Stimulated activated naive CD4-positive, alpha-beta T cell treated with Interleukin-2 at 50 U/mL for 16 hours (primary cell): Measurements from ENCODE around the gene CUX1.
"Not testable (repeated sequence)": the region's sequence is repeated elsewhere in the genome, so short reads cannot be mapped to it uniquely, and the experiment has no call there.

Source experiments
- DNase-seq: peaks from one replicate; lab custom pipeline; 2025; lab: John Stamatoyannopoulos, UW

CUX1 gene

GRCh38 chr7:101869901-101870290 lies 52.5 kb downstream of the CUX1 start:
- DNase-seq = no peak

GRCh38 chr7:101870361-101871062 lies 53.1 kb downstream of the CUX1 start:
- no peak for DNase-seq

GRCh38 chr7:101871351-101871750 lies 53.9 kb downstream of the CUX1 start:
- DNase-seq = no peak

DNA sequence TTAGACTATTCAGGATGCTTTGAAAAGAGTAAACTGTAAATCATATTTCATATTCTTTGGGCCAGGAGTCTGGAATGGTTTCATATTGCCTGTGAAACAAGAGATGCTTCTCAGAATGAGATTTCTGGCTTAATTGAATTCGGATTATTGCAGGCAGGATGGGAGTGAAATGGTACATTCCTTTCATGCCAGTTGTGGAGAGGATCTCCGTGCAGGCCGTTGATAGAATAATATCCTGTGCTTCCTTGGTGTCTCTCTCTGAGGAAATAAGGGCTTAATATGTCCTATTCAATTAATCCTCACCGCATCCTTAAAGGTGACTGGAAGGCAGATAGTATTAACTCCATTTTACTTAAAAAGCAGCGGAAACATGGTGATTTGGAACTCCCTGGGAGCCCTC lies 56.6 kb downstream of the CUX1 start:
- DNase-seq = no peak

DNA sequence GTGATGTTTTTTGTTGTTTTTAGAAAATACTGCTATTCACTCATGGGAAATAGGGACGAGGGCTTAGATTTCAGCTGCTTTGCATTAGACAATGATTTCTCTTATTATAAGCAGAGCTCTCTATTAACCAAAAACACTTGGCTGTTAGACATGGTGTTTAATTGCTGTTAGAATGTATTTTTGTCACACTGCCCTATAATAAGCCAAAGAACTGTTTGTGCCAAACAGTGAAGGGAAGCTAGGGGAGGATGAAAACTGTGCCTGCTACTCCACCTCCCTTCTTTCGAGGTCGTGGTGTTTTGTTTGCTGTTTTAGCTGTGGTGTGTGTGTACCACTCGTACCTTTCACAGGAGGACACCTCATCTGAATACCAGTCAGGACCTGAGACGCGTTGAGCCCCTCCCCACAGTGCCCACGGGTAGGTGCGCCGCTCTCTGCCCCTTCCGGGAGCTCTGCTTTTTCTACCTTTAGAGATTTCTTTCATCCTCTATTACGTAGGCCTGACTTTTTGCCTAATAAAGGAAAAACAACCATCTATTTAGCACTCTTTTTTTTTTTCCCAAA lies 57.9 kb downstream of the CUX1 start:
- no peak for DNase-seq

- DNase-seq = no peak
Measured at GRCh38 chr7:101877882-101878591, 60.6 kb downstream of the CUX1 start.

DNA sequence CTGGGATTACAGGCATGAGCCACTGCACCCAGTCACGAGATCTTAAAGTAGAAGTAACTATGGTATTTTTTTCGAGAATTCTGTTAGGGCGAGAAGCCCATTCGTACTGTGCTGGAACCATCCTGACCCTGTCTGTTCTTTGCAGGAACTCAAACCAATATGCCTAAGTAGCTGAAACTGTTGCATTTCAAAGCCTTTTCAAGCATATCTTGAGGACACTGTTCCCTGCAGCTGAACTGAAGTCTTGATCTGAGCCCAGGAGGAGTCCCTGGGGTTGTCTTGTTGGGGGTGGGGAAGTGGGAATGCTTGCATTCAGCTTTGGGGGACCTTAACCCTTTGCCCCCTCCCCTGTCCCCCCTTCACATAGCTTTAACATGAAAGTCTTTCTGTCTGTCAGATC lies 61.5 kb downstream of the CUX1 start:
- no peak for DNase-seq

DNA sequence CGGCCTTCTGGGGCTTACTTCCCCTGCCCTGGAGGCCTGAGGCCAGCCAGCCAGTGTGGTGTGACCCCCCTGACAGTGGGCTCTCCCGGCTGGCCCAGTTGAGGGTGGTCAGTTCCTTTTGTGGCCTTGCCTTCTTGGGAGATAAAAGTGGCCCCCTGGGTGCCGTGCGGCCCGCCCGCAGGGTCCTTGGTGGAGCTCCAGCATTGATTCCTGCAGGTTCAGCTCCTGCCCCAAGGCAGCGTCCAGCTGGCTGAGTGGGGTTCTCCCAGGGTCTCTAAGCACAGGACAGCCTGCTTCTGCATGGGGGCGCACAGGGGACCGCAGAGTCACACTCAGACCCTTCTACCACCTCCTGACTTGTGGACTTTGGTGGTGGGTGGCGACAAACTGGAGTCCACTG lies 62.1 kb downstream of the CUX1 start:
- no peak for DNase-seq

GRCh38 chr7:101880282-101881054 lies 63.0 kb downstream of the CUX1 start:
- DNase-seq = no peak

- DNase-seq = no peak
Measured at GRCh38 chr7:101882005-101882421, 64.6 kb downstream of the CUX1 start.

- no peak for DNase-seq
Measured at GRCh38 chr7:101882595-101883564, 65.5 kb downstream of the CUX1 start.

GRCh38 chr7:101884671-101885596 lies 67.5 kb downstream of the CUX1 start:
- no peak for DNase-seq

GRCh38 chr7:101885597-101885955 lies 68.2 kb downstream of the CUX1 start:
- DNase-seq = no peak

DNA sequence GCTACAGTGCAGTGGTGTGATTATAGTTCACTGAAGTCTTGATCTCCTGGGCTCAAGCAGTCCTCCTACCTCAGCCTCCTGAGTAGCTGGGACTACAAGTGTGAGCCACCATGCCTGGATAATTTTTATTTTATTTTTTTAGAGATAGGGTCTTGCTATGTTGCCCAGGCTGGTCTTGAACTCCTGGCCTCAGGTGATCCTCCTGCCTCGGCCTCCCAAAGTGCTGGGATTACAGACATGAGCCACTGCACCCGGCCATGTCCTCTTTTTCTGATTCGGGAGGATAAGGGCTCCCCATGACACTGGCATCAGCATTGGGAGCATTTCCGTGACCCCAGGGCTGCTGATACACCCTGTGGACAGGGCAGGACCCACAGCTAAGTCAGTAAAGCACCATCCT lies 69.9 kb downstream of the CUX1 start:
- DNase-seq = not testable (repeated sequence)

DNA sequence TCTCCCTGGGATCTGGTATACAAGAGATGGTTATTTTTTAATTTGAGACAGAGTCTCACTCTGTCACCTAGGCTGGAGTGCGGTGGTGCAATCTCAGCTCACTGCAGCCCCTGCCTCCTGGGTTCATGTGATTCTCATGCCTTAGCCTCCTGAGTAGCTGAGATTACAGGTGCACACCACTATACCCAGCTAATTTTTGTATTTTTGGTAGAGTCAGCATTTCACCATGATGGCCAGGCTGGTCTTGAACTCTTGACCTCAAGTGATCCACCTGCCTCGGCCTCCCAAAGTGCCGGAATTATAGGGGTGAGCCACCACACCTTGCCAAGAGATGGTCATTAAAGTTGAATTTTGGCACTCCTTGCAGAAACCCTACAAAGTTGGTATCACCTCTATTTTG lies 71.1 kb downstream of the CUX1 start:
- not testable (repeated sequence) for DNase-seq

DNA sequence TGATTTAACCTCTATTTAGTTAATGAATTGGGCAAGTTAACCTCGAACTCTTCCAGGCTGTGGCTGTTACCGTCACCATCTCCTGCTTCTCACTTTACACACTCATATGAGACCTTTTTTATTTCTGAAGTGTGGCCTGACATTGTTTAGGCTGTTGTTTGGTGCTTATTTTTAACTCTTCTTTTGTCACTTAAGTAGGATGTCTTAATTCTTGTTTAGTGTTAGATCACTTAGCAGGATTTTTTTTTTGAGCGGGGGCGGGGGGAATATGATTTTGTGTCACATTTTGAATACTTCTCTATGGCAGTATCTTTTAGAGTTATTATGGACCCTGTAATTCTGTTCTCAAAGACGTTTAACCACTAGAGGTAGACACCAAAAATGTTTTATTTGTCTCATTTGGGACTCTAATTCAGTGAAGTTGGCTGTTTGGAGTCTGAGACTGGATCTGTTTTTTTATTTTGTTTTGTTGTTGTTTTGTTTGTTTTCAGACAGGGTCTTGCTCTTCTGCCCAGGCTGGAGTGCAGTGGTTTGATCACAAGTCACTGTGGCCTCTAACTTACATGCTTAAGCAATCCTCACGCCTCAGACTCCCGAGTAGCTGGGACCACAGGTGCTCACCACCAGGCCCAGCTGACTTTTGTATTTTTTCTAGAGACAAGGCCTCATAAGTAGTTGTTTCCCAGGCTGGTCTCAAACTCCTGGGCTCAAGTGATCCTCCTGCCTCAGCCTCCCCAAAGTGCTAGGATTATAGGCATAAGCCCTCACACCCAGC lies 73.5 kb downstream of the CUX1 start:
- no peak for DNase-seq

DNA sequence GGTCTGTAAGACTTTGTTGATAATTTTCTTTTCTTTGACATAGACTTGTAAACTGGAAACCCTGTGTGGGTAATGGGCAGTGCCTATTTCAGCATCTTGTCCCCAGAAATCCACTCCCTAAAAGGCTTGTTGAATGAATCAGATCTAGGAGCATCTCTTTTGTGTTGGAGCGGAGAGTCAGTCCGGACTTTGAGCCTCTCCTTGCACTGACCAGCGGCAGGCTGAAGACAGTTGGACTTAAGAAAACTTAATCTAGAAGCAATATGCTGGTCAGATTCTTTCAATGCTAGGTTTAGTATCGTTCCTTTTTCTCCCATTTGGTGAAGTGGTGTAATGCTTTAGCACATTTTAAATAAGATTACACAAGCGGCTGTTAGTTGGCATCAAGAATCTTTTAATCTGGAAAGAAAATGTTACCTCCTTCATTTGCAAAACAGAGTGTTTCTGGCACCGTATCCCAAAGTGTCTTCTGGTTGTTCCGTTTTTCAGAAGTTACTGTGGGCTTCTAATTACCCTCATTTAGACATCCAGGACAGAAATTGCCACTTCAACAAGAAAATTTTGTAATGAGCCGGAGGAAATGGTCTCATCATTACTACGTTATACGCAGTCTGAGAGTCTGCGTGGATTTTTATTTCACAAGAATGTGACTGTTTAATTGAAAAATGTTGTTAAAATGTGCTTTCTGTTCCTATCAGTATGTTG lies 74.7 kb downstream of the CUX1 start:
- no peak for DNase-seq

GRCh38 chr7:101893341-101894082 lies 76.1 kb downstream of the CUX1 start:
- no peak for DNase-seq
